GM21619 (cell line): ENCODE results near the gene LPAR3.

Experiments used
- ATAC-seq: cut with Tn5 transposase; IDR thresholded peaks from one replicate; pipeline ENCODE4 v1.9.1; 2021; ENCODE audit not compliant: unreplicated experiment

The LPAR3 gene

GRCh38 chr1:84859866-84860265 lies 33.1 kb downstream of the LPAR3 start:
- ATAC-seq = no peak

- no peak for ATAC-seq
These were observed 35.1 kb downstream of the LPAR3 start for GRCh38 chr1:84857906-84858305.

- no peak for ATAC-seq
These were observed 36.2 kb downstream of the LPAR3 start for GRCh38 chr1:84856726-84857270.

GRCh38 chr1:84855691-84856630 lies 37.0 kb downstream of the LPAR3 start:
- no peak for ATAC-seq

GRCh38 chr1:84855168-84855567 lies 37.8 kb downstream of the LPAR3 start:
- ATAC-seq = no peak

- peak; percentile 98 for ATAC-seq
These were observed 39.0 kb downstream of the LPAR3 start for GRCh38 chr1:84853741-84854721.

- ATAC-seq = no peak
These were observed 41.2 kb downstream of the LPAR3 start for GRCh38 chr1:84851839-84852238.

GRCh38 chr1:84849357-84849975 lies 43.5 kb downstream of the LPAR3 start:
- ATAC-seq = no peak

- no peak for ATAC-seq
These were observed 45.5 kb downstream of the LPAR3 start for GRCh38 chr1:84847253-84848250.

GRCh38 chr1:84846387-84846786 lies 46.6 kb downstream of the LPAR3 start:
- no peak for ATAC-seq

- ATAC-seq = no peak
These were observed 47.6 kb downstream of the LPAR3 start for GRCh38 chr1:84845357-84845756.

GRCh38 chr1:84844094-84844493 lies 48.9 kb downstream of the LPAR3 start:
- no peak for ATAC-seq

- ATAC-seq = no peak
These were observed 50.2 kb downstream of the LPAR3 start for GRCh38 chr1:84842748-84843231.

GRCh38 chr1:84841971-84842370 lies 51.0 kb downstream of the LPAR3 start:
- ATAC-seq = no peak

GRCh38 chr1:84840346-84840745 lies 52.7 kb downstream of the LPAR3 start:
- no peak for ATAC-seq

GRCh38 chr1:84839544-84839943 lies 53.5 kb downstream of the LPAR3 start:
- no peak for ATAC-seq

GRCh38 chr1:84836145-84836544 lies 56.9 kb downstream of the LPAR3 start:
- no peak for ATAC-seq

- no peak for ATAC-seq
These were observed 57.8 kb downstream of the LPAR3 start for GRCh38 chr1:84835169-84835568.

GRCh38 chr1:84834419-84835064 lies 58.5 kb downstream of the LPAR3 start:
- no peak for ATAC-seq
